Vagina (tissue), 2 donors: Measurements from ENCODE around the gene MAP3K20.

Experiments
- CTCF ChIP-seq, 3 experiments: fragments of 450-650 bp in 2 of 3; fragments of 200-600 bp in 1 of 3; sonication (generic) in 1 of 3; IDR thresholded peaks; one replicate each; pipeline ENCODE4 v1.5.1; 2017 to 2019; ENCODE audit warnings: antibody characterized with exemption in 3 of 3, mild to moderate bottlenecking in 2 of 3, moderate library complexity in 2 of 3
- POLR2A ChIP-seq, 2 donors: fragments of 450-650 bp; IDR thresholded peaks; one replicate each; pipeline ENCODE4 v1.6.1; 2017; ENCODE audit warnings: antibody characterized with exemption in 2 of 2, mild to moderate bottlenecking in 2 of 2, moderate library complexity in 2 of 2
- POLR2AphosphoS5 ChIP-seq, 2 donors: sonication (generic); formaldehyde crosslinking; IDR thresholded peaks; one replicate each; pipeline ENCODE4 v1.9.0; 2017; ENCODE audit warnings: antibody characterized with exemption in 2 of 2, mild to moderate bottlenecking in 2 of 2, low read depth in 1 of 2; ENCODE audit not compliant: insufficient read depth in 1 of 2

- TF ChIP-seq CTCF (IDR thresholded peaks at IDR 0.05) (no peak), POLR2A (IDR thresholded peaks at IDR 0.05) (no peak), POLR2AphosphoS5 (IDR thresholded peaks at IDR 0.05; ENCODE audit: insufficient read depth in 1 of 2, low read depth in 1 of 2) (no peak)
Measured at GRCh38 chr2:173092844-173093402, 17.3 kb downstream of the MAP3K20 start.
